Stimulated activated CD4-positive, alpha-beta T cell treated with anti-CD3 and anti-CD28 coated beads, Interleukin-12 subunit alpha, Interleukin-12 subunit beta, amount 100 ng/mL, for 4 hours (primary cell): ENCODE results near the gene MRPL40.

Experiments
- DNase-seq: peaks from one replicate; pipeline ENCODE4 v3.0.0-alpha.2; 2020

The MRPL40 gene

DNA sequence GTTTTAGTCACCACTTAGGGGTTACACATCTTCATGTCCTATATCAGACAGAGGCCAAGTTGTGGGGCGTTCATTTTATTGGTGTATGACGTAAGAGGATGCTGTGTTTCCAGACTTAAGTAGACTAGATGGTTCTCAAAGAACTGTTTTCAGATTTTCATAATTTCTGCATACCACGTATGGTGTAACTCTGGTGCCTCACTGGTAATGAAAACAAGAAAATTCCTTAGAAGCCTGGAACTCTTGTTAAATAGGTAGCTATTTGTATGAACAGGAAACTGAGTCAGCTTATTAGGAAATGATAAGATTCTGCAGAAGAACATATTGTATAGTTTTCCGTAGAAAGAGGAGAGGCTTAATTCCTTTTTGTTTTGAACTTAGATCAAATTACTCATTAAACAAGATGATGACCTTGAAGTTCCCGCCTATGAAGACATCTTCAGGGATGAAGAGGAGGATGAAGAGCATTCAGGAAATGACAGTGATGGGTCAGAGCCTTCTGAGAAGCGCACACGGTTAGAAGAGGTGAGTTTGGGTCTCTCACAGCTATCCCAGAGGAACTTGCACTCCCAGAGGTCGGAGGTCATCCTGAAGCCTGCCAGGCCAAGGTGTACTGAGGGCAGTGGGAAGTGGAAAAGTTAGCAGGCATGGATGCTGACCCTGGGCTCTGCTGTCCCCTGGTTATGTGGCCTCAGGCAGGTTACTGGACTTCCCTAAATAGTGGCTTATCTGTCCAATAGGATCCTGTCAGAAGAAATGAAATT is 51.3 kb downstream of the MRPL40 start:
- DNase-seq = no peak
